ENCODE measurements around the gene S100A1. TPM values are rescaled to one million over a fixed set of nuclear protein-coding genes. Genes with fewer than 3 reads are reported as not detected.

The S100A1 gene
- total and polyA plus RNA-seq, 10 of the 15 experiments (the other 5 are each of a cell fraction or from before 2014, with no cell fraction given): 0.13 to 0.29 TPM; not detected in 8

DNA sequence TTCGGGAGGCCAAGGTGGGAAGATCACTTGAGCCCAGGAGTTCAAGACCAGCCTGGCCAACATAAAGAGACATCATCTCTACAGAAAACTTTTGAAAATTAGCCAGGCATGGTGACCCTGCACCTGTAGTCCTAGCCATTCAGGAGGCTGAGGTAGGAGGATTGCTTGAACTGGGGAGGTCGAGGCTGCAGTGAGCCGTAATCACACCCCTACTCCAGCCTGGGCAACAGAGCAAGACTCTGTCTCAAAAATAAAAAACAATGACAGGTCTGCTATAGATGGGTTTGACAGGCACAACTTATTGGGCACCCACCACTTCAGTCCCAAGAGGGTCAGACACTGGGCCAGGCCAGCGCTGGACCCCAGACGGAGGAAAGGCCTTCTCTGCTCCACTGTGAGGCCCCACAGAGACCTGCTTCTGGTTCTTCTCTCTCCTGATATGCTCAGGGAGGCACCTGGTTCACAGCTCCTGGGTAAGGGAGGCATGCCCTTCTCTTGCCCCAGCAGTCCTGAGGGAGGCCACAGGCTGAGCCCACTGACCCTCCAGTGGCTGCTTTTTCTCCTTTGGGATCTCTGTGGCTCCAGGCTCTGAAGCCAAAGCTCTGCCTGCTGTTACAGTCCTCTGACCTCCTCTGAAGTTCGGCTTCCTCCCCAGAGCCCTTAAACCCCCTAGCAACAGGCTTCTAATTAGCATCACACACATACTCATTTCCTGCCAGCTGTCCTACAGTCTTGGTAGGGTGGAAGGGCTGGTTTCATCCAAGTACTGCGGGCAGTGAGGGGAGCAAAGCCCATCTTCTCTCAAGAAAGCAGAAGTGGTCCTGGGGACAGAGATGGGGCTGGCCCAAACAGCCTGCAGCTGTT is 29.7 kb upstream of the S100A1 start (continued):
- TF ChIP-seq, protein P1, sequence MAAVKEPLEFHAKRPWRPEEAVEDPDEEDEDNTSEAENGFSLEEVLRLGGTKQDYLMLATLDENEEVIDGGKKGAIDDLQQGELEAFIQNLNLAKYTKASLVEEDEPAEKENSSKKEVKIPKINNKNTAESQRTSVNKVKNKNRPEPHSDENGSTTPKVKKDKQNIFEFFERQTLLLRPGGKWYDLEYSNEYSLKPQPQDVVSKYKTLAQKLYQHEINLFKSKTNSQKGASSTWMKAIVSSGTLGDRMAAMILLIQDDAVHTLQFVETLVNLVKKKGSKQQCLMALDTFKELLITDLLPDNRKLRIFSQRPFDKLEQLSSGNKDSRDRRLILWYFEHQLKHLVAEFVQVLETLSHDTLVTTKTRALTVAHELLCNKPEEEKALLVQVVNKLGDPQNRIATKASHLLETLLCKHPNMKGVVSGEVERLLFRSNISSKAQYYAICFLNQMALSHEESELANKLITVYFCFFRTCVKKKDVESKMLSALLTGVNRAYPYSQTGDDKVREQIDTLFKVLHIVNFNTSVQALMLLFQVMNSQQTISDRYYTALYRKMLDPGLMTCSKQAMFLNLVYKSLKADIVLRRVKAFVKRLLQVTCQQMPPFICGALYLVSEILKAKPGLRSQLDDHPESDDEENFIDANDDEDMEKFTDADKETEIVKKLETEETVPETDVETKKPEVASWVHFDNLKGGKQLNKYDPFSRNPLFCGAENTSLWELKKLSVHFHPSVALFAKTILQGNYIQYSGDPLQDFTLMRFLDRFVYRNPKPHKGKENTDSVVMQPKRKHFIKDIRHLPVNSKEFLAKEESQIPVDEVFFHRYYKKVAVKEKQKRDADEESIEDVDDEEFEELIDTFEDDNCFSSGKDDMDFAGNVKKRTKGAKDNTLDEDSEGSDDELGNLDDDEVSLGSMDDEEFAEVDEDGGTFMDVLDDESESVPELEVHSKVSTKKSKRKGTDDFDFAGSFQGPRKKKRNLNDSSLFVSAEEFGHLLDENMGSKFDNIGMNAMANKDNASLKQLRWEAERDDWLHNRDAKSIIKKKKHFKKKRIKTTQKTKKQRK (IDR thresholded peaks at IDR 0.05; ENCODE audit: low read depth, low read length): no peak
- no peak for TF ChIP-seq TARDBP (IDR thresholded peaks at IDR 0.05; ENCODE audit: borderline replicate concordance)
- peak; percentile 67 for TF ChIP-seq DPF2 (IDR thresholded peaks at IDR 0.05)
- TF ChIP-seq, protein P2, sequence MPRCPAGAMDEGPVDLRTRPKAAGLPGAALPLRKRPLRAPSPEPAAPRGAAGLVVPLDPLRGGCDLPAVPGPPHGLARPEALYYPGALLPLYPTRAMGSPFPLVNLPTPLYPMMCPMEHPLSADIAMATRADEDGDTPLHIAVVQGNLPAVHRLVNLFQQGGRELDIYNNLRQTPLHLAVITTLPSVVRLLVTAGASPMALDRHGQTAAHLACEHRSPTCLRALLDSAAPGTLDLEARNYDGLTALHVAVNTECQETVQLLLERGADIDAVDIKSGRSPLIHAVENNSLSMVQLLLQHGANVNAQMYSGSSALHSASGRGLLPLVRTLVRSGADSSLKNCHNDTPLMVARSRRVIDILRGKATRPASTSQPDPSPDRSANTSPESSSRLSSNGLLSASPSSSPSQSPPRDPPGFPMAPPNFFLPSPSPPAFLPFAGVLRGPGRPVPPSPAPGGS (IDR thresholded peaks at IDR 0.05; ENCODE audit: borderline replicate concordance, insufficient read depth, low read depth, low read length, poor library complexity, severe bottlenecking): peak; percentile 62
- peak; percentile 50 for TF ChIP-seq SP1 (IDR thresholded peaks at IDR 0.05; ENCODE audit: low read depth, low read length)
- TF ChIP-seq RUNX3 (IDR thresholded peaks at IDR 0.05; ENCODE audit: low read length): peak; percentile 74
- TF ChIP-seq CBFB (IDR thresholded peaks at IDR 0.05; ENCODE audit: low read depth): no peak
- TF ChIP-seq IKZF1 (conservative IDR thresholded peaks at IDR 0.05): peak; percentile 71
- peak; percentile 76; the same call in 1 of the 2 replicates for TF ChIP-seq NBN (IDR thresholded peaks at IDR 0.05)
- no peak for TF ChIP-seq WRNIP1 (IDR thresholded peaks at IDR 0.05; ENCODE audit: borderline replicate concordance, low read depth, low read length)
- peak; percentile 39; the same call in 1 of the 2 replicates for TF ChIP-seq GABPA (IDR thresholded peaks at IDR 0.05; ENCODE audit: low read depth)
- peak; percentile 79 for TF ChIP-seq ATF7 (IDR thresholded peaks at IDR 0.05; ENCODE audit: low read depth)
- no peak for TF ChIP-seq RELA (IDR thresholded peaks at IDR 0.05; ENCODE audit: borderline replicate concordance, partially characterized antibody)
- TF ChIP-seq RBBP5 (conservative IDR thresholded peaks at IDR 0.05): no peak; the same call in 1 of the 2 replicates
- TF ChIP-seq, protein P3, sequence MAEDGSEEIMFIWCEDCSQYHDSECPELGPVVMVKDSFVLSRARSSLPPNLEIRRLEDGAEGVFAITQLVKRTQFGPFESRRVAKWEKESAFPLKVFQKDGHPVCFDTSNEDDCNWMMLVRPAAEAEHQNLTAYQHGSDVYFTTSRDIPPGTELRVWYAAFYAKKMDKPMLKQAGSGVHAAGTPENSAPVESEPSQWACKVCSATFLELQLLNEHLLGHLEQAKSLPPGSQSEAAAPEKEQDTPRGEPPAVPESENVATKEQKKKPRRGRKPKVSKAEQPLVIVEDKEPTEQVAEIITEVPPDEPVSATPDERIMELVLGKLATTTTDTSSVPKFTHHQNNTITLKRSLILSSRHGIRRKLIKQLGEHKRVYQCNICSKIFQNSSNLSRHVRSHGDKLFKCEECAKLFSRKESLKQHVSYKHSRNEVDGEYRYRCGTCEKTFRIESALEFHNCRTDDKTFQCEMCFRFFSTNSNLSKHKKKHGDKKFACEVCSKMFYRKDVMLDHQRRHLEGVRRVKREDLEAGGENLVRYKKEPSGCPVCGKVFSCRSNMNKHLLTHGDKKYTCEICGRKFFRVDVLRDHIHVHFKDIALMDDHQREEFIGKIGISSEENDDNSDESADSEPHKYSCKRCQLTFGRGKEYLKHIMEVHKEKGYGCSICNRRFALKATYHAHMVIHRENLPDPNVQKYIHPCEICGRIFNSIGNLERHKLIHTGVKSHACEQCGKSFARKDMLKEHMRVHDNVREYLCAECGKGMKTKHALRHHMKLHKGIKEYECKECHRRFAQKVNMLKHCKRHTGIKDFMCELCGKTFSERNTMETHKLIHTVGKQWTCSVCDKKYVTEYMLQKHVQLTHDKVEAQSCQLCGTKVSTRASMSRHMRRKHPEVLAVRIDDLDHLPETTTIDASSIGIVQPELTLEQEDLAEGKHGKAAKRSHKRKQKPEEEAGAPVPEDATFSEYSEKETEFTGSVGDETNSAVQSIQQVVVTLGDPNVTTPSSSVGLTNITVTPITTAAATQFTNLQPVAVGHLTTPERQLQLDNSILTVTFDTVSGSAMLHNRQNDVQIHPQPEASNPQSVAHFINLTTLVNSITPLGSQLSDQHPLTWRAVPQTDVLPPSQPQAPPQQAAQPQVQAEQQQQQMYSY (CRISPR knock-in tag; IDR thresholded peaks at IDR 0.05): no peak
- no peak for TF ChIP-seq ZNF217 (IDR thresholded peaks at IDR 0.05)
- peak in 1 of 2 experiments; percentile 53; a peak in 1 of 4 replicates for TF ChIP-seq ETV6 (conservative IDR thresholded peaks at IDR 0.05 in 1 of 2, IDR thresholded peaks at IDR 0.05 in 1 of 2; ENCODE audit: borderline replicate concordance in 1 of 2, low read depth in 1 of 2)
- peak; percentile 71 for TF ChIP-seq POLR2AphosphoS5 (IDR thresholded peaks at IDR 0.05; ENCODE audit: low read length)
- TF ChIP-seq, protein P4, sequence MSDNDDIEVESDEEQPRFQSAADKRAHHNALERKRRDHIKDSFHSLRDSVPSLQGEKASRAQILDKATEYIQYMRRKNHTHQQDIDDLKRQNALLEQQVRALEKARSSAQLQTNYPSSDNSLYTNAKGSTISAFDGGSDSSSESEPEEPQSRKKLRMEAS (IDR thresholded peaks at IDR 0.05; ENCODE audit: low read depth, low read length): no peak
- TF ChIP-seq TCF12 (IDR thresholded peaks at IDR 0.05; ENCODE audit: low read depth, low read length): peak; percentile 97
- TF ChIP-seq MYB (IDR thresholded peaks at IDR 0.05; ENCODE audit: borderline replicate concordance, low read depth, low read length): no peak
